GM21528 (cell line): ENCODE measurements around the gene KCND2.
"Not testable (repeated sequence)": the region's sequence is repeated elsewhere in the genome, so short reads cannot be mapped to it uniquely, and the experiment has no call there.

Source experiments
- ATAC-seq: cut with Tn5 transposase; IDR thresholded peaks from one replicate; pipeline ENCODE4 v1.9.1; 2021; ENCODE audit warnings: mild to moderate bottlenecking, moderate library complexity; ENCODE audit not compliant: unreplicated experiment, low FRiP score

KCND2 gene

GRCh38 chr7:120731271-120731670, 458.3 kb downstream of the KCND2 start:
- no peak for ATAC-seq

GRCh38 chr7:120732256-120732655, 459.3 kb downstream of the KCND2 start:
- no peak for ATAC-seq

- no peak for ATAC-seq
Observed at GRCh38 chr7:120733143-120733542, 460.2 kb downstream of the KCND2 start.

GRCh38 chr7:120733835-120734234, 460.9 kb downstream of the KCND2 start:
- no peak for ATAC-seq

- ATAC-seq, result no peak
Observed at GRCh38 chr7:120735791-120736190, 462.8 kb downstream of the KCND2 start.

GRCh38 chr7:120738816-120739215, 465.8 kb downstream of the KCND2 start:
- no peak for ATAC-seq

GRCh38 chr7:120740348-120740747, 467.4 kb downstream of the KCND2 start:
- ATAC-seq, result no peak

- ATAC-seq, result no peak
Observed at GRCh38 chr7:120741371-120742042, 468.5 kb downstream of the KCND2 start.

- no peak for ATAC-seq
Observed at GRCh38 chr7:120742372-120742771, 469.4 kb downstream of the KCND2 start.

- no peak for ATAC-seq
Observed at GRCh38 chr7:120743128-120743527, 470.2 kb downstream of the KCND2 start.

GRCh38 chr7:120760050-120760449, 487.1 kb downstream of the KCND2 start:
- no peak for ATAC-seq

GRCh38 chr7:120760851-120761250, 487.9 kb downstream of the KCND2 start:
- ATAC-seq, result no peak

- ATAC-seq, result no peak
Observed at GRCh38 chr7:120770206-120770605, 497.2 kb downstream of the KCND2 start.

- ATAC-seq, result no peak
Observed at GRCh38 chr7:120774481-120774880, 501.5 kb downstream of the KCND2 start.

GRCh38 chr7:120775755-120776154, 502.8 kb downstream of the KCND2 start:
- no peak for ATAC-seq

- not testable (repeated sequence) for ATAC-seq
Observed at GRCh38 chr7:120779078-120779477, 506.1 kb downstream of the KCND2 start.

GRCh38 chr7:120780451-120780850, 507.5 kb downstream of the KCND2 start:
- not testable (repeated sequence) for ATAC-seq

- ATAC-seq, result no peak
Observed at GRCh38 chr7:120780938-120781337, 508.0 kb downstream of the KCND2 start.

- not testable (repeated sequence) for ATAC-seq
Observed at GRCh38 chr7:120781924-120782323, 508.9 kb downstream of the KCND2 start.

GRCh38 chr7:120783273-120783672, 510.3 kb downstream of the KCND2 start:
- no peak for ATAC-seq

GRCh38 chr7:120783721-120784120, 510.7 kb downstream of the KCND2 start:
- no peak for ATAC-seq

GRCh38 chr7:120785095-120785494, 512.1 kb downstream of the KCND2 start:
- ATAC-seq, result no peak
